ENCODE data around the gene C6orf62. TPM values are rescaled to one million over a fixed set of nuclear protein-coding genes. Genes with fewer than 3 reads are reported as not detected.

C6orf62 gene
- total and polyA plus RNA-seq, 2 donors (not counting 3 experiments of a cell fraction or from before 2014, with no cell fraction given) = 36.5 to 129 TPM

- POLR2A ChIA-PET = no interaction called here
- CTCF ChIA-PET = no interaction called here
- Histone ChIP-seq H4K20me1 (replicated peaks; ENCODE audit: control insufficient read depth, extremely low read depth, insufficient read depth, low read length) (no peaks in the 10 kb centered on the region), H3K4me2 (ENCODE audit: insufficient read depth, low read length) (no peak overlapping the region), H3K27me3 (ENCODE audit: control insufficient read depth in 2 of 2, insufficient read depth in 2 of 2, low read length in 2 of 2) (no peaks in the 10 kb centered on the region), H2AFZ (ENCODE audit: low read depth, low read length) (no peak overlapping the region), H3K9me3 (replicated peaks; ENCODE audit: control insufficient read depth, insufficient read depth, low read length) (no peaks in the 10 kb centered on the region), H3K79me2 (ENCODE audit: control insufficient read depth, insufficient read depth, low read length) (no peaks in the 10 kb centered on the region), H3K4me3 (replicated peaks in 1 of 3; ENCODE audit: insufficient read depth in 1 of 3, low read depth in 1 of 3, low read length in 3 of 3) (no peak overlapping the region), H3K27ac (ENCODE audit: insufficient read depth, low read depth, low read length) (no peak overlapping the region), H3K9ac (replicated peaks; ENCODE audit: extremely low read depth, insufficient read depth, low read length) (no peak overlapping the region), H3K4me1 (ENCODE audit: control insufficient read depth, extremely low read depth, insufficient read depth, low read length) (no peaks in the 10 kb centered on the region), H3K36me3 (ENCODE audit: control insufficient read depth in 2 of 2, extremely low read depth in 1 of 2, insufficient read depth in 2 of 2, low read length in 2 of 2) (no peaks in the 10 kb centered on the region), H3K9me1 (replicated peaks; ENCODE audit: control insufficient read depth, extremely low read depth, insufficient read depth, low read length) (no peaks in the 10 kb centered on the region)
- dilution Hi-C loops (cut with MboI; ENCODE audit: extremely low pct_ligation_motif_present, low sequenced_read_pairs) (no loop called here), intact Hi-C loops (cut with micrococcal nuclease) (no loop called here)
- TF ChIP-seq FOS (IDR thresholded peaks at IDR 0.05; ENCODE audit: borderline replicate concordance, insufficient read depth, low read length) (no peak), MYC (IDR thresholded peaks at IDR 0.05; ENCODE audit: low read depth, low read length) (no peak), JUN (IDR thresholded peaks at IDR 0.05; ENCODE audit: borderline replicate concordance, insufficient read depth, insufficient read length, low read depth) (no peak), EZH2 (IDR thresholded peaks at IDR 0.05; ENCODE audit: borderline replicate concordance, low read depth, low read length, severe bottlenecking) (no peak), POLR2A (IDR thresholded peaks at IDR 0.05; ENCODE audit: low read depth, low read length) (no peak), POLR2AphosphoS5 (IDR thresholded peaks at IDR 0.05; ENCODE audit: insufficient read depth, low read depth, low read length) (no peak), GATA2 (IDR thresholded peaks at IDR 0.05; ENCODE audit: insufficient read depth, insufficient read length, low read depth, low read length) (no peak), CTCF (IDR thresholded peaks at IDR 0.05; ENCODE audit: extremely low read depth in 1 of 2, insufficient read depth in 1 of 2, low read depth in 1 of 2, low read length in 2 of 2) (no peak), MAX (IDR thresholded peaks at IDR 0.05; ENCODE audit: insufficient read depth, insufficient read length) (no peak)
- no peak for DNase-seq (ENCODE audit: low read depth, low spot score)
- FAIRE-seq = no peak
- BruUV-seq (replicated peaks) = no TSS peak
These were observed 45.3 kb downstream of the C6orf62 start for GRCh38 chr6:24673625-24674024.
